Activated CD4-positive, alpha-beta T cell treated with anti-CD3 and anti-CD28 coated beads for 36 hours (primary cell): ENCODE data around the gene FHOD3. TPM values are rescaled to one million over a fixed set of nuclear protein-coding genes. Genes with fewer than 3 reads are reported as not detected.
"Not testable (repeated sequence)": the region's sequence is repeated elsewhere in the genome, so short reads cannot be mapped to it uniquely, and the experiment has no call there.

Source experiments
- ATAC-seq: fragments of 200-7000 bp; cut with Tn5 transposase; one replicate; pipeline ENCODE4 v1.10.0; 2021; ENCODE audit warnings: mild to moderate bottlenecking, moderate library complexity
- CTCF ChIA-PET: fragments of 350-600 bp; sonication (Branson Sonifier 250); formaldehyde crosslinking; loops from one replicate; lab custom pipeline; 2021; ENCODE audit warnings: antibody characterized with exemption; lab: Charles Lee
- POLR2A ChIA-PET: fragments of 350-600 bp; sonication (Branson Sonifier 250); formaldehyde crosslinking; loops from one replicate; lab custom pipeline; 2021; ENCODE audit warnings: antibody characterized with exemption, inconsistent platforms; lab: Charles Lee
- DNase-seq: peaks from one replicate; pipeline ENCODE4 v3.0.0-alpha.2; 2020
- H3K27ac Mint-ChIP-seq: one replicate; pipeline ENCODE4 v1.8.0; 2021; ENCODE audit warnings: mixed read lengths
- H3K27me3 Mint-ChIP-seq: one replicate; pipeline ENCODE4 v1.8.0; 2021; ENCODE audit warnings: mixed read lengths
- H3K36me3 Mint-ChIP-seq: one replicate; pipeline ENCODE4 v1.8.0; 2021; ENCODE audit warnings: low read depth, mixed read lengths
- H3K4me1 Mint-ChIP-seq: one replicate; pipeline ENCODE4 v1.8.0; 2021; ENCODE audit warnings: mixed read lengths
- H3K4me3 Mint-ChIP-seq: one replicate; pipeline ENCODE4 v1.8.0; 2021; ENCODE audit warnings: mild to moderate bottlenecking, moderate library complexity, mixed read lengths
- H3K9me3 Mint-ChIP-seq: one replicate; pipeline ENCODE4 v1.8.0; 2021; ENCODE audit warnings: low read depth, mixed read lengths
- intact Hi-C, 2 experiments: fragments of 100-400 bp; cut with DNase I in 1 of 2; cut with micrococcal nuclease in 1 of 2; formaldehyde crosslinking; loops; one replicate each; pipeline versions ENCODE4 v1.14.2 to v1.15.1; 2022 to 2024; cut with DNase I, micrococcal nuclease
- total RNA-seq, 2 experiments: library from RNA; stranded (reverse); gene quantifications; one replicate each; pipeline ENCODE4 v1.2.3, GENCODE V29; 2021

Gene FHOD3
- total RNA-seq, 2 experiments from 2014 or later, result not detected

DNA sequence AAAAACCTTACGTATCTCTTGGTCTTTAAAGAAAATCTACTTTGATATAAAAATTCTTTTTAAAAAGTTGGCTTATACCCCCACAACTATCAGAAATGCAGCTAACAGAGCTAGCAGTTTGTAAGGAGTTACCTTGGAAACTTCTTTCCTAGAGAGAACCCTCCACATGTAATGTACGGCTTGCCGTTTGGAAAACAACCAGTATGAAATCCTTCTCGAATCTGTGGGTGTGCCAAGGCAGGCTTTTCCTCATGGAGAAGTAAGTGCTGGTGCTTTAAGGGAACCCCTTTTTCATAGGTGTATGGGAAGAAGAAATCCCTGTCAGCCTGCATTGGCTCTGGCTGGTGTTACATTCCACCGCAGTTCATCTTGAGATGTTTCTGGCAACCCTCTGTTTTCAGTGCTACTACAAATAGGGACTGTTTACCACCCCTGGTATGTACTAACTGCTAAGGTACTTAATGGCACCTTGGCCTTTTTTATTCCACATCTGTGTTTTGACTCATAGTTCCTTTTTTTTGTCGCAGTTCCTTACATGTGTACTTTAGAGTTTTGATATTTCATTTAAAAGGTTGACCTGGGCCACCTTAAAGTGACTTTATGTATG lies 248.4 kb downstream of the FHOD3 start:
- POLR2A ChIA-PET, result no interaction called here
- no peak for DNase-seq
- Mint-ChIP-seq H3K4me3 (no peak overlapping the region), H3K36me3 (no peaks in the 10 kb centered on the region), H3K4me1 (no peaks in the 10 kb centered on the region), H3K27me3 (no peaks in the 10 kb centered on the region), H3K9me3 (no peaks in the 10 kb centered on the region), H3K27ac (no peak overlapping the region)
- CTCF ChIA-PET, result interaction anchor here (1.0 kb wide), 1 partner anchor 36 kb away, joined by 4 read pairs; no protein-coding TSS in a partner anchor
- ATAC-seq, result no peak
- intact Hi-C loops, result no loop called here

DNA sequence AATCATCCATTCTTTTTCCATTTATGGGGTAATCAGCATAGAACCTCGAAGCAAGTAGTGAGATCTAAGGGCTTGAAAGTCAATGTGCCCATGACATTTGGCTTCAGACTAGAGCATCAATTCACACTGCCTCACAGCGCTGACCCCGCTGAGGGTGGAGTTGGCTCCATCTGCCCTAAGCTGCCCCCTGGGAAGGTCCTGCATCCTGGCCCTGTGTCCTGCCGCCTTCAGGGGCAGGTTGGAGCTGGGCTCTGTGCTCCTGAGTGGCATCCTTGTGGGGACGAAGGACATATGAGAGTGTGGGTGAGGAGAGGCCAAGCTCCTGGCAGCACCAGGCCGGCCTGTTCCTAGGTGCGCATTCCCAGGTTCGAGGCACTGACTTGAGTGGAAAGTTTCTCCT lies 249.4 kb downstream of the FHOD3 start:
- H3K27ac Mint-ChIP-seq, result no peak overlapping the region
- H3K9me3 Mint-ChIP-seq, result no peaks in the 10 kb centered on the region
- intact Hi-C loops, result no loop called here
- H3K27me3 Mint-ChIP-seq, result no peaks in the 10 kb centered on the region
- H3K4me1 Mint-ChIP-seq, result no peaks in the 10 kb centered on the region
- DNase-seq (no peak), ATAC-seq (no peak)
- ChIA-PET CTCF (no interaction called here), POLR2A (no interaction called here)
- H3K36me3 Mint-ChIP-seq, result no peaks in the 10 kb centered on the region
- H3K4me3 Mint-ChIP-seq, result no peak overlapping the region

DNA sequence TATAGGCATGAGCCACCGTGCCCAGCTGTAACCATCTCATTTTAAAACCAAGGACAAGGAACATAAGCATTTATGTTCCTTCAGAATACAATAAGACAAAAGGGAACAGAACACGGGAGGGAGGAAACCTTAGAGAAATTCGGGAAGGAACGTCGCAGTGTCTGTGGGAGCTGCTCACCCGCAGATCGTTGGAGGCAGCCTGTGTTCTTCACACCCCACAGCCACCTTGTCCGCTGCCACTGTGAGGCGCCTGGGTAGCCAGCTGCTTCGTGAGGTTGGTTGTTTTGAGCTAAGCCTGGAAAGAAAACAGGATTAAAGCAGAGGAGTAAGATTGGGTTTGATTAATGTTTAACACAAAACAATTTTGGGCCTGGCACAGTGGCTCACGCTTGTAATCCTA lies 250.0 kb downstream of the FHOD3 start:
- ATAC-seq (no peak), DNase-seq (no peak)
- no peaks in the 10 kb centered on the region for H3K36me3 Mint-ChIP-seq
- peaks cover 2% of the 10 kb centered on the region for H3K9me3 Mint-ChIP-seq
- no peaks in the 10 kb centered on the region for H3K4me1 Mint-ChIP-seq
- H3K27me3 Mint-ChIP-seq, result no peaks in the 10 kb centered on the region
- no peak overlapping the region for H3K27ac Mint-ChIP-seq
- H3K4me3 Mint-ChIP-seq, result no peak overlapping the region
- POLR2A ChIA-PET, result no interaction called here
- CTCF ChIA-PET, result no interaction called here
- intact Hi-C loops, result no loop called here

DNA sequence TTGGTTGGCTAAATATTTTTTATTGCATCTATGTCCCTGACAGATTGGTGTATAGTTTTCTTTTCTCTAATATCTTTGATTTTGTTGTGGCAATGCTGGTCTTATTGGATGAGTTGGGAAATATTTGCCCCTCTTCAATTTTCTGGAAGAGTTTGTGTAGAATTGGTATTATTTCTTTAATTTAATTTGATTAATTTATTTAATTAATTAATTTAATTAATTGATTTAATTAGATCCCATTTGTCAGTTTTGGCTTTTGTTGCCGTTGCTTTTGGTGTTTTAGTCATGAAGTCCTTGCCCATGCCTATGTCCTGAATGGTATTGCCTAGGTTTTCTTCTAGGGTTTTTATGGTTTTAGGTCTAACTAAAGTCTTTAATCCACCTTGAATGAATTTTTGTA lies 253.8 kb downstream of the FHOD3 start:
- CTCF ChIA-PET, result not testable (repeated sequence)

DNA sequence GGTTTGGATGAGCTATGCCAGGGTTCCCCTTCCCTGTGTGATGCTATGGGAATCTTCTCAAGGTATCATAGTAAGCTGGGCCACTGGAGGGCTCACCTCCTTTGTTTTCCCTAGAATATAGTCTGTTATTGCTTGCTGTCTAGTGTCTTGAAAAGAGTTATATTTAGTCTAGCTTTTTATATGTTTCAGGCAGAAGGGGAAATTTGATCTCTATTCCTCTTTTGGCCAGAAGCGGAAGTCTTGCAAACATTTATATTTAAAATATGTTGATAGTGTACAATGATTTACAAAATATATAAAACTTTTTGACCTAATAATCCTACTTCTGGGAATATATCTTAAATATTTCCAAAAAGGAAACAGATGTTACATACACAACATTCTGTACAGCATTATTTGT lies 260.7 kb downstream of the FHOD3 start:
- Mint-ChIP-seq H3K9me3 (no peaks in the 10 kb centered on the region), H3K4me3 (no peak overlapping the region), H3K36me3 (no peaks in the 10 kb centered on the region), H3K4me1 (no peaks in the 10 kb centered on the region), H3K27ac (no peak overlapping the region), H3K27me3 (peaks cover 8% of the 10 kb centered on the region)
- POLR2A ChIA-PET, result no interaction called here
- DNase-seq (no peak), ATAC-seq (no peak)
- intact Hi-C loops, result no loop called here
- CTCF ChIA-PET, result interaction anchor here (1.7 kb wide), 1 partner anchor 13 kb away, joined by 3 read pairs; no protein-coding TSS in a partner anchor

More for the DNA sequence above, 253.8 kb downstream of the FHOD3 start:
- POLR2A ChIA-PET, ATAC-seq, H3K9me3 Mint-ChIP-seq, H3K36me3 Mint-ChIP-seq, H3K27ac Mint-ChIP-seq, H3K27me3 Mint-ChIP-seq, H3K4me1 Mint-ChIP-seq, DNase-seq, H3K4me3 Mint-ChIP-seq, intact Hi-C loops: not testable (repeated sequence)

DNA sequence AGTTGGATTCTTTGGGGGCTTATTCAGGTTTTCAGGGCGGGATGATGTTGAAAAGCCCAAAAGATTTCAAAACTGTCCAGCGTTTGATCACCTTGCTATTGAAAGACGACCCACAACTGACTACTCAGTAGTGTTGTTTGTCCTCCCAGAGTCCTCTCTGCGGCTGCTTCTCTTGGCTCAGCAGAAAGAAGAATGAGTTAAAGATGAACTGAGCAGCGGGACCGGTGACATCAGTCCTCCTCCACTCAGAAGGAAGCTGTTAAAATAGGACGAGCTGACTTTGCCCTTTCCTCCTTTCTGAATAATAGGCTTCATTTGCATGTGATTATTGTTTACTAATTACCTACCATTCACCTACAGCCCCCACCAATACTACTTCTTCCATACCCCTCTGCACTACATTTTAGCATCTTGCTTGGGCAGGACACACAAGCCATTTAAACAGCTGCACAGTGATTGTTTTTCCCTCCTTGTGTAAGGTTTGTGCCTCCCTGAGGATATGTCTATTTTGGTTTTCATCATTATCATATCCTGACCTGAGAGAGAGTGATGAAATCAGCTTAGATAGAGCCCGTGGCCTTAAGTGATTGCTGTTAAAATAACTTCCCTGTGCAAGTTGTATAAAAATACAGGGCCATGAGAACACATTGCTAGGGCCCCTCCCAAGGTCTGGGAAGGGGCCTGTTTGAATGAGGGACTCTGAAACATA lies 261.8 kb downstream of the FHOD3 start:
- CTCF ChIA-PET, result no interaction called here
- no peaks in the 10 kb centered on the region for H3K9me3 Mint-ChIP-seq
- no peaks in the 10 kb centered on the region for H3K4me1 Mint-ChIP-seq
- H3K4me3 Mint-ChIP-seq, result no peak overlapping the region
- no peaks in the 10 kb centered on the region for H3K36me3 Mint-ChIP-seq
- no peak for DNase-seq
- intact Hi-C loops, result no loop called here
- H3K27me3 Mint-ChIP-seq, result peaks cover 6% of the 10 kb centered on the region
- ATAC-seq, result no peak
- POLR2A ChIA-PET, result no interaction called here
- H3K27ac Mint-ChIP-seq, result no peak overlapping the region

DNA sequence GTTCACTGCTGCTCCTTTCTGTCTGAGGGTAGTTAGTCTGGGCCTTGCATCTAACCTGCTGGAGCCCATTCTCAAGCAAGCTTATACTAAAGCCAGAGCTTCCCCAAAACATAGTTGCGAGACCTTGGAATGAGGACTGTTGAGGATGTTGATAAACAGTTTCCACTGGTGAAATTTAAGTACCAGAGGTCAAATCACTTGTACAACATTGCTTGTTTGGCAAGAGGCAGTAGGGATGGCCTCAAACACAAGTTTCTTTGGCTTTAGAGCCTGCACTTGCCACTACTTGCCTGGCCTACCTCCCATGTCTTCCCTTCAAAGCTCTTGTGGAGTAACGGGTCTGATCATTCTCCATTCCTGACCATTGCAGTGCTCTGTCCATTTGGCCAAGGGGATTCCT lies 262.7 kb downstream of the FHOD3 start:
- intact Hi-C loops, result no loop called here
- no peaks in the 10 kb centered on the region for H3K9me3 Mint-ChIP-seq
- no peaks in the 10 kb centered on the region for H3K4me1 Mint-ChIP-seq
- no peaks in the 10 kb centered on the region for H3K36me3 Mint-ChIP-seq
- POLR2A ChIA-PET, result no interaction called here
- ATAC-seq (no peak), DNase-seq (no peak)
- no peak overlapping the region for H3K27ac Mint-ChIP-seq
- no peak overlapping the region for H3K4me3 Mint-ChIP-seq
- peaks cover 6% of the 10 kb centered on the region for H3K27me3 Mint-ChIP-seq
- CTCF ChIA-PET, result interaction anchor here (0.6 to 0.8 kb wide), 2 partner anchors 13 to 827 kb away, joined by 3 to 4 read pairs; no protein-coding TSS in a partner anchor

DNA sequence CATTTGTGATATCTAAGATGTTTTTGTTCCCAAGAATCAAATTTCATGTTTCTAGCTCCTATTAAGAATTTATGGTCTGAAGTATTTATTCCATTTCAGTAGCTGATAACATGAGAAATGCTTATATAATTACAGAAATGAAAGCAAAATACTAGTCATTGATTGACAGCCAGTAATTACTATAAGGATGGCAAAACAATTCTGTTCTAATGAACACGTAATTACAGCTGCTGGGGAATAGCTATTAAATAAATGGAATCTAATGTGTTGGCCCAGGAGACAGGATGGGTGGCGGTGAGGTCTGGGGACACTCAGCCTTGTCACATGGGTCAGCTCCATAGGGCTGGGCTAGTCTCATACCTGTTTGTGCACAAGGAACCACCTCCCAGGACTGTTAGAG lies 263.5 kb downstream of the FHOD3 start:
- Mint-ChIP-seq H3K27me3 (peaks cover 8% of the 10 kb centered on the region), H3K36me3 (no peaks in the 10 kb centered on the region), H3K27ac (no peak overlapping the region), H3K4me3 (no peak overlapping the region), H3K4me1 (no peaks in the 10 kb centered on the region), H3K9me3 (no peaks in the 10 kb centered on the region)
- ChIA-PET POLR2A (no interaction called here), CTCF (interaction anchor here (0.6 to 0.8 kb wide), 2 partner anchors 12 to 284 kb away, joined by 3 read pairs; no protein-coding TSS in a partner anchor)
- DNase-seq (no peak), ATAC-seq (no peak)
- intact Hi-C loops, result no loop called here

DNA sequence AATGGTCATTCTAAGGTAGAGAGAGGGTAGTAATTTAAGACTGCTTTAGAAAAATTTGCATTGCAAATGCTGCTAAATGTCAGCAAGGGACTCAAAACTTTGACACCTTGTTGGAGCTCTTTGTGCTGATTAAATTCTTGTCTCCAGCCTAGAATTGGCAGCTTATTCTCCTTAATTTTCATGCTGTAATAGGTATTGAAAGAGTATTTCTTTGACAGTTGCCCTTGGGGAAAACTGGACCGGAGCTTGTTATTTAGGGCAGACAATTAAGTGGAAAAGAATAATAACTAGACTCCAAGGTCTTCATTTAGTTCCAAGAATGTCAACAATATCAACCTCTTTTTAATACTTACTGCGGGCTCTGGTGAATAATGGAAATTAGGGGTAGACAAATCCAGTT lies 267.3 kb downstream of the FHOD3 start:
- ATAC-seq (no peak), DNase-seq (no peak)
- ChIA-PET POLR2A (no interaction called here), CTCF (no interaction called here)
- H3K36me3 Mint-ChIP-seq, result no peaks in the 10 kb centered on the region
- H3K27me3 Mint-ChIP-seq, result peaks cover 4% of the 10 kb centered on the region
- H3K4me1 Mint-ChIP-seq, result no peaks in the 10 kb centered on the region
- H3K27ac Mint-ChIP-seq, result no peak overlapping the region
- no peak overlapping the region for H3K4me3 Mint-ChIP-seq
- H3K9me3 Mint-ChIP-seq, result no peaks in the 10 kb centered on the region
- intact Hi-C loops, result no loop called here

DNA sequence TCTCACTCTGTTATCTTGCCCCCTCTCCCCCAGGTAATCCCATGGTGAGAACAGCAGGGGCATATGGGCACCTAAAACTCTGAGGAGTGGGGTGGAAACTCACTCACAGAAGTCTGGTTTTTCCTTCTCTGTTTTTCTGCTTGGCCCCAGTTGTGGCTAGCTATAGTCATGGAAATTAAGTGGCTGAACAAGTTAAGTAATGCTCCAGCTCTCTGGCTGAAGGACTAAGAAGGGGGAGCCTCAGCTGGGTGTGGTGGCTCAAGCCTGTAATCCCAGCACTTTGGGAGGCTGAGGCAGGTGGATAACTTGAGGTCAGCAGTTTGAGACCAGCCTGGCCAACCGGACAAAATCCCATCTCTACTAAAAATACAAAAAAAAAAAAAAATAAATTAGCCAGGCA lies 270.3 kb downstream of the FHOD3 start:
- no peaks in the 10 kb centered on the region for H3K36me3 Mint-ChIP-seq
- H3K4me3 Mint-ChIP-seq, result no peak overlapping the region
- intact Hi-C loops, result no loop called here
- H3K27ac Mint-ChIP-seq, result no peak overlapping the region
- no peaks in the 10 kb centered on the region for H3K9me3 Mint-ChIP-seq
- peaks cover 2% of the 10 kb centered on the region for H3K4me1 Mint-ChIP-seq
- POLR2A ChIA-PET, result no interaction called here
- H3K27me3 Mint-ChIP-seq, result peaks cover 5% of the 10 kb centered on the region
- CTCF ChIA-PET, result interaction anchor here (0.7 to 1.0 kb wide), 2 partner anchors 32 to 473 kb away, joined by 3 read pairs; no protein-coding TSS in a partner anchor
- ATAC-seq (no peak), DNase-seq (no peak)

DNA sequence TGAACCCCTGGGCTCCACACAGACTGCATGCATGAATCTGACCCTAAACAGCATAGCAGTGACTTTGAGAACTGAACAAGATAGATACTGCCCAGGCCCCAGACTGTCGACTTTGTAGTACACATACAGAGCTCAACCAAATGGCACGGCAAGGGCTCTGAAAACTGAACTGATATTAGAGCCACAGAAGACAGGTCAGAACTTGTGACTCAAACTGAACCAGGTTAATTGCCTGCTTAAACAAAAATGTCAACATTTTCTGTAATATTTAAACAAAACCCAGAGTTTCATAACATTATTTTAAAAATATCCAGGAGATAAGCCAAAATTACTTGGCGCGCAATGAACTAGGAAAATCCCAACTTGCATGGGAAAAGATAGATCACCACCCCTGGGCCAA lies 271.0 kb downstream of the FHOD3 start:
- H3K27me3 Mint-ChIP-seq, result peaks cover 5% of the 10 kb centered on the region
- peaks cover 2% of the 10 kb centered on the region for H3K4me1 Mint-ChIP-seq
- ATAC-seq, result no peak
- no peak overlapping the region for H3K27ac Mint-ChIP-seq
- no peak for DNase-seq
- POLR2A ChIA-PET, result no interaction called here
- no peak overlapping the region for H3K4me3 Mint-ChIP-seq
- no peaks in the 10 kb centered on the region for H3K9me3 Mint-ChIP-seq
- no peaks in the 10 kb centered on the region for H3K36me3 Mint-ChIP-seq
- intact Hi-C loops, result no loop called here
- CTCF ChIA-PET, result interaction anchor here (0.7 to 1.0 kb wide), 2 partner anchors 31 to 474 kb away, joined by 3 read pairs; no protein-coding TSS in a partner anchor
